Liver (tissue), 9 donors: Measurements from ENCODE around the gene NEK2. TPM values are rescaled to one million over a fixed set of nuclear protein-coding genes. Genes with fewer than 3 reads are reported as not detected.

Source experiments
- DNase-seq: peaks from one replicate; pipeline ENCODE4 v3.0.0-alpha.2; 2017; ENCODE audit warnings: low spot score
- H3K27ac ChIP-seq, 2 donors: one replicate each; pipeline ENCODE4 v1.7.0; 2013; ENCODE audit warnings: inconsistent platforms in 2 of 2, low read length in 2 of 2, control low read depth in 1 of 2, low read depth in 1 of 2, mild to moderate bottlenecking in 1 of 2
- H3K27me3 ChIP-seq, 4 donors: one replicate each; pipeline versions ENCODE4 v1.6.1 to v1.7.0; 2013; ENCODE audit warnings: low read length in 3 of 4, inconsistent platforms in 1 of 4, mild to moderate bottlenecking in 1 of 4, moderate library complexity in 1 of 4; ENCODE audit not compliant: control insufficient read depth in 4 of 4, insufficient read depth in 4 of 4
- H3K36me3 ChIP-seq, 4 donors: one replicate each; pipeline versions ENCODE4 v1.6.1 to v1.7.0; 2013; ENCODE audit warnings: low read length in 3 of 4, mild to moderate bottlenecking in 3 of 4, low read depth in 1 of 4, moderate library complexity in 1 of 4; ENCODE audit not compliant: control insufficient read depth in 4 of 4, insufficient read depth in 3 of 4
- H3K4me1 ChIP-seq, 4 donors: one replicate each; pipeline versions ENCODE4 v1.6.1 to v1.7.0; 2013; ENCODE audit warnings: low read length in 3 of 4, mild to moderate bottlenecking in 3 of 4, moderate library complexity in 1 of 4; ENCODE audit not compliant: control insufficient read depth in 4 of 4, insufficient read depth in 4 of 4
- H3K4me3 ChIP-seq, 3 donors: one replicate each; pipeline versions ENCODE4 v1.6.1 to v1.7.0; 2013; ENCODE audit warnings: low read length in 3 of 3, control low read depth in 1 of 3, low read depth in 1 of 3, mild to moderate bottlenecking in 1 of 3
- H3K9ac ChIP-seq, 2 donors: one replicate each; pipeline ENCODE4 v1.7.0; 2013; ENCODE audit warnings: low read length in 2 of 2, mild to moderate bottlenecking in 2 of 2, moderate library complexity in 2 of 2, control low read depth in 1 of 2, low read depth in 1 of 2
- H3K9me3 ChIP-seq, 4 donors: one replicate each; pipeline versions ENCODE4 v1.6.1 to v1.7.0; 2013; ENCODE audit warnings: low read length in 3 of 4; ENCODE audit not compliant: control insufficient read depth in 4 of 4
- EGR1 ChIP-seq, 2 donors: IDR thresholded peaks; 2 replicates each; pipeline ENCODE4 v1.6.1; 2016 to 2018; ENCODE audit warnings: antibody characterized with exemption in 2 of 2, low read depth in 2 of 2
- FOXA1 ChIP-seq: IDR thresholded peaks from 2 replicates; pipeline ENCODE4 v1.6.1; 2016; ENCODE audit warnings: antibody characterized with exemption
- FOXA2 ChIP-seq: IDR thresholded peaks from 2 replicates; pipeline ENCODE4 v1.6.1; 2016; ENCODE audit warnings: antibody characterized with exemption
- GABPA ChIP-seq, 2 donors: IDR thresholded peaks in 1 of 2; conservative IDR thresholded peaks in 1 of 2; 2 replicates each; pipeline ENCODE4 v1.6.1; 2016; ENCODE audit warnings: antibody characterized with exemption in 2 of 2, mild to moderate bottlenecking in 1 of 2, moderate library complexity in 1 of 2
- HNF4A ChIP-seq, 2 donors: conservative IDR thresholded peaks; 2 replicates each; pipeline ENCODE4 v1.6.1; 2016; ENCODE audit warnings: antibody characterized with exemption in 2 of 2, mild to moderate bottlenecking in 2 of 2
- HNF4G ChIP-seq: IDR thresholded peaks from 2 replicates; pipeline ENCODE4 v1.6.1; 2016; ENCODE audit warnings: antibody characterized with exemption
- JUND ChIP-seq, 2 donors: IDR thresholded peaks; 2 replicates each; pipeline ENCODE4 v1.6.1; 2016; ENCODE audit warnings: antibody characterized with exemption in 2 of 2
- NR2F2 ChIP-seq: IDR thresholded peaks from 2 replicates; pipeline ENCODE4 v1.6.1; 2016; ENCODE audit warnings: antibody characterized with exemption
- RAD21 ChIP-seq, 2 donors: IDR thresholded peaks; 2 replicates each; pipeline ENCODE4 v1.6.1; 2016; ENCODE audit warnings: antibody characterized with exemption in 2 of 2, mild to moderate bottlenecking in 2 of 2
- RXRA ChIP-seq, 2 donors: IDR thresholded peaks; 2 replicates each; pipeline ENCODE4 v1.6.1; 2017 to 2018; ENCODE audit warnings: antibody characterized with exemption in 2 of 2, mild to moderate bottlenecking in 1 of 2
- SP1 ChIP-seq: IDR thresholded peaks from 2 replicates; pipeline ENCODE4 v1.6.1; 2018; ENCODE audit warnings: antibody characterized with exemption, mild to moderate bottlenecking
- TAF1 ChIP-seq: conservative IDR thresholded peaks from 2 replicates; pipeline ENCODE4 v1.6.1; 2016; ENCODE audit warnings: antibody characterized with exemption, mild to moderate bottlenecking
- YY1 ChIP-seq: IDR thresholded peaks from 2 replicates; pipeline ENCODE4 v1.6.1; 2016; ENCODE audit warnings: antibody characterized with exemption, mild to moderate bottlenecking
- WGBS: extraction: QIAGEN DNeasy Blood & Tissue Kit; methylation state at CpG from one replicate; pipeline ENCODE4 v1.1.7; 2013; 5-methylcytosine and 5-hydroxymethylcytosine counted together
- polyA plus RNA-seq, 2 donors: library from polyadenylated mRNA; stranded (reverse) in 1 of 2; unstranded in 1 of 2; fragments of 200-250 nt in 1 of 2; fragments of >200 nt in 1 of 2; fragmentation: Nextera tagmentation in 1 of 2; extraction: Ambion mirVana in 1 of 2; gene quantifications; one replicate each; pipeline versions ENCODE4 v1.2.1 to v1.2.3, GENCODE V29; 2013 to 2015
- total RNA-seq, 2 donors: library from RNA; depleted of rRNA; stranded (reverse); fragments of >200 nt; gene quantifications; one replicate each; pipeline ENCODE4 v1.2.3, GENCODE V29; 2014
- TF ChIP-seq, protein P1 (sequence below): IDR thresholded peaks from 2 replicates; pipeline ENCODE4 v1.6.1; 2016; ENCODE audit warnings: antibody characterized with exemption
- TF ChIP-seq, protein P2 (sequence below): fragments of 150-350 bp; IDR thresholded peaks from 2 replicates; pipeline ENCODE4 v1.5.1; 2017; ENCODE audit warnings: improper control_type of control experiment, low read depth, low read length; ENCODE audit not compliant: missing input control
- TF ChIP-seq, protein P3 (sequence below): IDR thresholded peaks from 2 replicates; pipeline ENCODE4 v1.6.1; 2016; ENCODE audit warnings: antibody characterized with exemption, mild to moderate bottlenecking
- TF ChIP-seq, protein P4 (sequence below): IDR thresholded peaks from 2 replicates; pipeline ENCODE4 v1.6.1; 2016; ENCODE audit warnings: antibody characterized with exemption
- donor health status: healthy.
- donor health status: healthy.
- donor health status: healthy.
- donor health status: healthy.
- donor health status: healthy.

Gene NEK2
- total and polyA plus RNA-seq, 4 donors: 0.29 to 25.7 (median 1.3) TPM; not detected in 1

DNA sequence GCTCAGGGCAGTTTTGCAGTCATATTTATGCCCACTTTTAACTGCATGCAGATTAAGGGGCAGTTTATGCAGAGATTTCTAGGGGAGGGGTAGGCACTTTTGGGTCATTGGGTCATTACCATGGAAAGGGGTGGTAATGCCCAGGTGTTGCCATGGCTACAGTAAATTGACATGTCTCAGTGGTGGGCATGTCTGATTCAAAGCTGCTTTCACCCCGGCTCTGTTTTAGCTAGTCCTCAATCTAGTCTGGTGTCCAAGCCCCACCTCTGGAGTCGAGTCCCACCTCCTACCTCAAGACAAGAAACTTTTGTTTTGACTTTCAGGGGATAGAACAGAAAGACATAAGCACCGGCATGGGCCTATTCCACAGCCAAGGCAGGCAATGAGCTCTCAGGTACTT, 8.9 kb upstream of the NEK2 start:
- TF ChIP-seq, protein P1, sequence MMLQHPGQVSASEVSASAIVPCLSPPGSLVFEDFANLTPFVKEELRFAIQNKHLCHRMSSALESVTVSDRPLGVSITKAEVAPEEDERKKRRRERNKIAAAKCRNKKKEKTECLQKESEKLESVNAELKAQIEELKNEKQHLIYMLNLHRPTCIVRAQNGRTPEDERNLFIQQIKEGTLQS: no peak
- TF ChIP-seq, protein P2, sequence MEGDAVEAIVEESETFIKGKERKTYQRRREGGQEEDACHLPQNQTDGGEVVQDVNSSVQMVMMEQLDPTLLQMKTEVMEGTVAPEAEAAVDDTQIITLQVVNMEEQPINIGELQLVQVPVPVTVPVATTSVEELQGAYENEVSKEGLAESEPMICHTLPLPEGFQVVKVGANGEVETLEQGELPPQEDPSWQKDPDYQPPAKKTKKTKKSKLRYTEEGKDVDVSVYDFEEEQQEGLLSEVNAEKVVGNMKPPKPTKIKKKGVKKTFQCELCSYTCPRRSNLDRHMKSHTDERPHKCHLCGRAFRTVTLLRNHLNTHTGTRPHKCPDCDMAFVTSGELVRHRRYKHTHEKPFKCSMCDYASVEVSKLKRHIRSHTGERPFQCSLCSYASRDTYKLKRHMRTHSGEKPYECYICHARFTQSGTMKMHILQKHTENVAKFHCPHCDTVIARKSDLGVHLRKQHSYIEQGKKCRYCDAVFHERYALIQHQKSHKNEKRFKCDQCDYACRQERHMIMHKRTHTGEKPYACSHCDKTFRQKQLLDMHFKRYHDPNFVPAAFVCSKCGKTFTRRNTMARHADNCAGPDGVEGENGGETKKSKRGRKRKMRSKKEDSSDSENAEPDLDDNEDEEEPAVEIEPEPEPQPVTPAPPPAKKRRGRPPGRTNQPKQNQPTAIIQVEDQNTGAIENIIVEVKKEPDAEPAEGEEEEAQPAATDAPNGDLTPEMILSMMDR: no peak
- TF ChIP-seq GABPA (IDR thresholded peaks at IDR 0.05 in 1 of 2, conservative IDR thresholded peaks at IDR 0.05 in 1 of 2) (no peak), HNF4G (no peak), HNF4A (conservative IDR thresholded peaks at IDR 0.05) (no peak), TAF1 (no peak), NR2F2 (no peak), YY1 (no peak), JUND (IDR thresholded peaks at IDR 0.05) (no peak), FOXA1 (no peak), SP1 (no peak), RXRA (IDR thresholded peaks at IDR 0.05) (no peak), EGR1 (IDR thresholded peaks at IDR 0.05; ENCODE audit: low read depth in 2 of 2) (no peak), FOXA2 (no peak), RAD21 (IDR thresholded peaks at IDR 0.05) (no peak)
- TF ChIP-seq, protein P3, sequence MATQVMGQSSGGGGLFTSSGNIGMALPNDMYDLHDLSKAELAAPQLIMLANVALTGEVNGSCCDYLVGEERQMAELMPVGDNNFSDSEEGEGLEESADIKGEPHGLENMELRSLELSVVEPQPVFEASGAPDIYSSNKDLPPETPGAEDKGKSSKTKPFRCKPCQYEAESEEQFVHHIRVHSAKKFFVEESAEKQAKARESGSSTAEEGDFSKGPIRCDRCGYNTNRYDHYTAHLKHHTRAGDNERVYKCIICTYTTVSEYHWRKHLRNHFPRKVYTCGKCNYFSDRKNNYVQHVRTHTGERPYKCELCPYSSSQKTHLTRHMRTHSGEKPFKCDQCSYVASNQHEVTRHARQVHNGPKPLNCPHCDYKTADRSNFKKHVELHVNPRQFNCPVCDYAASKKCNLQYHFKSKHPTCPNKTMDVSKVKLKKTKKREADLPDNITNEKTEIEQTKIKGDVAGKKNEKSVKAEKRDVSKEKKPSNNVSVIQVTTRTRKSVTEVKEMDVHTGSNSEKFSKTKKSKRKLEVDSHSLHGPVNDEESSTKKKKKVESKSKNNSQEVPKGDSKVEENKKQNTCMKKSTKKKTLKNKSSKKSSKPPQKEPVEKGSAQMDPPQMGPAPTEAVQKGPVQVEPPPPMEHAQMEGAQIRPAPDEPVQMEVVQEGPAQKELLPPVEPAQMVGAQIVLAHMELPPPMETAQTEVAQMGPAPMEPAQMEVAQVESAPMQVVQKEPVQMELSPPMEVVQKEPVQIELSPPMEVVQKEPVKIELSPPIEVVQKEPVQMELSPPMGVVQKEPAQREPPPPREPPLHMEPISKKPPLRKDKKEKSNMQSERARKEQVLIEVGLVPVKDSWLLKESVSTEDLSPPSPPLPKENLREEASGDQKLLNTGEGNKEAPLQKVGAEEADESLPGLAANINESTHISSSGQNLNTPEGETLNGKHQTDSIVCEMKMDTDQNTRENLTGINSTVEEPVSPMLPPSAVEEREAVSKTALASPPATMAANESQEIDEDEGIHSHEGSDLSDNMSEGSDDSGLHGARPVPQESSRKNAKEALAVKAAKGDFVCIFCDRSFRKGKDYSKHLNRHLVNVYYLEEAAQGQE: no peak
- TF ChIP-seq, protein P4, sequence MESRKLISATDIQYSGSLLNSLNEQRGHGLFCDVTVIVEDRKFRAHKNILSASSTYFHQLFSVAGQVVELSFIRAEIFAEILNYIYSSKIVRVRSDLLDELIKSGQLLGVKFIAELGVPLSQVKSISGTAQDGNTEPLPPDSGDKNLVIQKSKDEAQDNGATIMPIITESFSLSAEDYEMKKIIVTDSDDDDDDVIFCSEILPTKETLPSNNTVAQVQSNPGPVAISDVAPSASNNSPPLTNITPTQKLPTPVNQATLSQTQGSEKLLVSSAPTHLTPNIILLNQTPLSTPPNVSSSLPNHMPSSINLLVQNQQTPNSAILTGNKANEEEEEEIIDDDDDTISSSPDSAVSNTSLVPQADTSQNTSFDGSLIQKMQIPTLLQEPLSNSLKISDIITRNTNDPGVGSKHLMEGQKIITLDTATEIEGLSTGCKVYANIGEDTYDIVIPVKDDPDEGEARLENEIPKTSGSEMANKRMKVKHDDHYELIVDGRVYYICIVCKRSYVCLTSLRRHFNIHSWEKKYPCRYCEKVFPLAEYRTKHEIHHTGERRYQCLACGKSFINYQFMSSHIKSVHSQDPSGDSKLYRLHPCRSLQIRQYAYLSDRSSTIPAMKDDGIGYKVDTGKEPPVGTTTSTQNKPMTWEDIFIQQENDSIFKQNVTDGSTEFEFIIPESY: no peak
- no peak for DNase-seq
- Histone ChIP-seq H3K36me3 (no peaks in the 10 kb centered on the region), H3K9me3 (no peaks in the 10 kb centered on the region), H3K4me3 (no peak overlapping the region), H3K27me3 (no peaks in the 10 kb centered on the region), H3K9ac (no peak overlapping the region), H3K27ac (no peak overlapping the region), H3K4me1 (peaks cover 0 to 13% (median 2%) of the 10 kb centered on the region in 4 donors)
- 88% methylated on average over 3 of the region's 3 CpGs for WGBS
